DND-41 (cell line): ENCODE results near the gene COG7.

Source experiments
- EZH2 ChIP-seq: IDR thresholded peaks from 3 replicates; pipeline ENCODE4 v1.6.1; 2012; ENCODE audit warnings: borderline replicate concordance, low read depth, mild to moderate bottlenecking, moderate library complexity, low read length, inconsistent platforms; ENCODE audit not compliant: severe bottlenecking
- TF ChIP-seq, protein P1 (sequence below): IDR thresholded peaks from 2 replicates; pipeline ENCODE4 v1.5.1; 2012; ENCODE audit warnings: borderline replicate concordance, low read length, moderate library complexity, mild to moderate bottlenecking; ENCODE audit not compliant: poor library complexity, severe bottlenecking; ENCODE audit errors: extremely low read depth

DNA sequence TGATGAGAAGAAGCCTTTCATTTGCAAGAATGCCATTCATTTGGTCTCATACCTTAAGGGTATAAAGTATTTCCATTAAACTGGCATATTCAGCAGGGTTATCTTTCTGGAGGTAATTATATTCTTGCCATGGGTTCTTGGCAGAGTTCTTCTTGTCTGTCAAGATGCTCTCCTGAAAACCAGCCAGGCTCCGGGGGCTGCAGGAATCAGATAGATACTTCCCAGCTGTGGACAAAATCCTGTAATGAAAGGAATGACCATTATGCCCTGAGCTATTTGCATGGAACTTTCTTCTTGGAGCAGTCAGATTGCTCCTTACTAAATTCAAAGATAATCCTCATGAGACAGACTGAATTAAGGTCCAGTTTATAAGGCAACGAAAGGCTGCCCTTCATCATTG lies 47.0 kb downstream of the COG7 start:
- TF ChIP-seq, protein P1, sequence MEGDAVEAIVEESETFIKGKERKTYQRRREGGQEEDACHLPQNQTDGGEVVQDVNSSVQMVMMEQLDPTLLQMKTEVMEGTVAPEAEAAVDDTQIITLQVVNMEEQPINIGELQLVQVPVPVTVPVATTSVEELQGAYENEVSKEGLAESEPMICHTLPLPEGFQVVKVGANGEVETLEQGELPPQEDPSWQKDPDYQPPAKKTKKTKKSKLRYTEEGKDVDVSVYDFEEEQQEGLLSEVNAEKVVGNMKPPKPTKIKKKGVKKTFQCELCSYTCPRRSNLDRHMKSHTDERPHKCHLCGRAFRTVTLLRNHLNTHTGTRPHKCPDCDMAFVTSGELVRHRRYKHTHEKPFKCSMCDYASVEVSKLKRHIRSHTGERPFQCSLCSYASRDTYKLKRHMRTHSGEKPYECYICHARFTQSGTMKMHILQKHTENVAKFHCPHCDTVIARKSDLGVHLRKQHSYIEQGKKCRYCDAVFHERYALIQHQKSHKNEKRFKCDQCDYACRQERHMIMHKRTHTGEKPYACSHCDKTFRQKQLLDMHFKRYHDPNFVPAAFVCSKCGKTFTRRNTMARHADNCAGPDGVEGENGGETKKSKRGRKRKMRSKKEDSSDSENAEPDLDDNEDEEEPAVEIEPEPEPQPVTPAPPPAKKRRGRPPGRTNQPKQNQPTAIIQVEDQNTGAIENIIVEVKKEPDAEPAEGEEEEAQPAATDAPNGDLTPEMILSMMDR, result no peak
- TF ChIP-seq EZH2, result no peak
